NOMO-1 (cell line): ENCODE data around the gene WNT10A.
A peak's percentile ranks its signal among the peaks of the same experiment; 100 is the strongest.
"Not testable (repeated sequence)": the region's sequence is repeated elsewhere in the genome, so short reads cannot be mapped to it uniquely, and the experiment has no call there.

ENCODE experiments used
- DNase-seq, 2 experiments: peaks; one replicate each; lab custom pipeline; 2025; ENCODE audit not compliant: unreplicated experiment in 2 of 2; lab: John Stamatoyannopoulos, UW

Gene WNT10A

DNA sequence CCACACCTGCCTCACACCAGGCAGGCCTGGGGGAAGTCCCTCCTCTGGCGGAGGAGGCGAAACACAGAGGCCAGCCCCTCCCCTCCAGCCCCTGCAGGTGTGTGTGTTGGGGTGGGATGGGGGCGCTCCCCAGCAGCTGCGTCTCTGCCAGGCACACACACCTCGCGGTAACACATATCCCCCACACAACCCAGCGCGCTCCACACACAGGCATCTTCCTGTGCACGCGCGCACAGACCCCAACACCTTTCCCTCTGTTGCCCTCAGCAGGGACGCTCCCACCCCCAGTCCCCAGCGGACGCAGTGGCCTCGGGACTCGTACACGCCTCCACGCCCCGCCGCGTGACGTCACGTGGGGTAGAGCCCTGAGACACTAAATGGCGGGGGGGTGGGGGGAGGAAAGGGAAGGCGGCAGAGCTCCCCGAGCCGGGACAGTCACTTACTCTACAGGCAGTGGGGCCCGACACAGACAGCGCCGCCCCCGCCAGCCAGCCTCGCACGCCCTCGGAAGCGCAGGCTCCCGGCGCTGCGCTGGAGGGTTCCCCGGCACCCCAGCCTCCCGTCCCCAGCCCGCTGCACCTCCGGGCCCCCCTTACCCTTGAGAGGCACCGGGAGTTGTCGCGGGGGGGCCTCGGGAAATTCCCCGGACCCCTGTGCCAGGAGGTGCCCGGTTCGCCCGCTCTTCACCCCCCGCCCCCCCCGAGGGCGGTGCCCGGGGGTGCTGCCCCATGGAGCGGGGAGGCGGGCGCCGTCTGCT lies at the start of gene WNT10A:
WNT10A (plus strand) TSS at position 751 of the 757 bp plus-strand sequence. CDS start 144 bp downstream, outside the sequence.
- no peak for DNase-seq

DNA sequence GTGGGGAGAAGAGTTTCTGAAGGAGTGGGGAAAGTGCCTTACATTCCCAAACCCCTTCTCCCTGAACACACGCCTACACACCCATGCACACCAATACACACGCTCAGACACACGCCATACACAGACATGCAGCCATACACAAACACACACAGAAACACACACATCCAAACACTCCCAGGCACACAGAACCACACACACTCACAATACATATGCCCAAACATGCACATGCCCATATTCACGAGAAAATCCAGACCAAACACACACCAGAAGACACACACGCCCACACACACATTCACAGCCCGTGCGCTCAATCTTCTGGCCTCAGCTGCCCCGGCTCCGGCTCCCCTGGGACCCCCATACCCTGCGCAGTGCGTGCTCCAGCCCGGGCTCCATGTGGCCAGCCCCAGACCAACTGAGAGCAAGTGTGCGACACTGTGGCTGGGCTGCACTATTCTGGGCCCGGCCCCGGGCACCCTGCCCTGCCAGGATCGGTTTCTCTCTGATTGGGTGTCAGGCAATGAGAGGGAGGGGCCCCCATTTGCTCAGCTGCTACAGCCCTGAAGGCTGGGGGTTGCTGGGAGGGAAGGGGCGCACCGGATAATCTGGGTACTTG lies 49.2 kb upstream of the WNT10A start, which contains the start of gene PRKAG3:
PRKAG3 (minus strand) TSS at position 426 of the 613 bp plus-strand sequence.
- DNase-seq: no peak

GRCh38 chr2:218832081-218832480 lies 48.6 kb upstream of the WNT10A start:
- no peak for DNase-seq

DNA sequence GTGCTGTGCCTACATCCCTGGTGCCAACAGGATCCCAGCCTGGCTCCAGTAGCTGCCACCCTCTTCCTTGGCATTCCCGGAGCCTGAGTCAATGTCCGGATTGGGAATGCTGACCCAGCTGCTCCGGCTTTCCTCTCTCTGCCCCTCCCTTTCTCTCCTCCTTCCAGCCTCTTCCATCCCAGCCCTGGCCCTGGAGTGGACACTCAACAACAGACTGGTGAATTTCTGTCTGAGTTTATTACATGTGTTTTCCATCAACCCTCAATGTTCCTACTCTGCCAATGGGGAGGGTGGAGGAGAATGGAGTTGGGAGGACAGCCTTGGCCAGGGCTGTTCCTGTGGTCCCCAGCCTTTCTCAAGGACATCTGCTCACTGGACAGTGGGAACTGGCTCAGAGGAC lies 48.1 kb upstream of the WNT10A start:
- no peak for DNase-seq

GRCh38 chr2:218833023-218833609 lies 47.5 kb upstream of the WNT10A start:
- no peak for DNase-seq

DNA sequence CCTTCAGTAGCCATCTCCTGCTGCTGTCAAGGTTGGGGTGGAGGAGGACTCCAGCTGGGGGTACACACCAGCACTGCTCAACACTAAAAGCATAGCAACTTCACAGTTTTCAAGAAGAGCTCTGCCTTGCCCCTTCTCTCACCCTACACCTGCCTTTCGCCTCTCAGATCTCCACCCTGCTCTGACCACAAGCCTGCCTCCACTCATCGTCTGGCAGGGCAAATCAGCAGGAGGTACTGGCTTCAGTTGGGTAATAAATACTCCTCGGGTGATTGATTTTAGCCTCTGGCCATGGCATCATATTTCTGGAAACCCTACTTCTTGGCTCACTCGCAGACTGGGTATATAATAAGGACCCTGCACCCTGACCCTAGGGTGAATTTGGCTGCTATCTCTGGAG lies 46.0 kb upstream of the WNT10A start:
- no peak for DNase-seq

- DNase-seq: no peak
These were observed 43.2 kb upstream of the WNT10A start for GRCh38 chr2:218837495-218837894.

DNA sequence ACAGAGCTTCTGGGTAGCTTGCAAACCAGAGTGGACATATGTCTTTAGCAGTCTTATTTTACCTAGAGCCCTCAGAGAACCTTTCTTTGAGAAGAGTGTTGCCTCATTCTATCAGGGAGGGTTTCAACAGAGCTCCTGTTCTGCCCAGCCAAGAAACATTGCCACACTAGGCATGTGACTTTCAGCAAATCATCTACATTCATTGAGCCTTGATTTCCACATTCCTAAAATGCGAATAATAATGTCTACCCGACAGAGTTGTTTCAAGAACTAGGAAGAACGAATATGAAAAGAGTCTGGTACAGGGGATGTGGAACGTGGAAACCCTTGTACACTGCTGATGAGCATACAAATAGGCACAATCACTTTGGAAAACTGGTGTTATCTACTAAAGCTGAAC lies 41.2 kb upstream of the WNT10A start:
- DNase-seq: peak; percentile 79 to 89

DNA sequence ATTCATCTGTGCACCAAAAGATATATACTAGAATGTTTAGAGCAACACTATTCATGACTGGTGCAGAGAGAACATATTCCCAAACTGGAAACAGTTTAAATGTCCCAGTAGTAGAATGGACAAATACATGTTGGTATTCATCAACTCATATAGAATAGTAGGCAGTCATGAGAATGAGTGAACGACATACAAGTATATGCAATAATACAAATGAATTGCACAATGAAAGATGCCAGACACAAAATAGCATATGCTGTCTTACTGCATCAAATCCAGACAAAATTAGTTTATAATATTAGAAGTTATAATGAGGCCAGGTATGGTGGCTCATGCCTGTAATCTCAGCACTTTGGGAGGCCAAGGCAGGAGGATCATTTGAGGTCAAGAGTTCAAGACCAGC lies 40.8 kb upstream of the WNT10A start:
- DNase-seq: no peak

DNA sequence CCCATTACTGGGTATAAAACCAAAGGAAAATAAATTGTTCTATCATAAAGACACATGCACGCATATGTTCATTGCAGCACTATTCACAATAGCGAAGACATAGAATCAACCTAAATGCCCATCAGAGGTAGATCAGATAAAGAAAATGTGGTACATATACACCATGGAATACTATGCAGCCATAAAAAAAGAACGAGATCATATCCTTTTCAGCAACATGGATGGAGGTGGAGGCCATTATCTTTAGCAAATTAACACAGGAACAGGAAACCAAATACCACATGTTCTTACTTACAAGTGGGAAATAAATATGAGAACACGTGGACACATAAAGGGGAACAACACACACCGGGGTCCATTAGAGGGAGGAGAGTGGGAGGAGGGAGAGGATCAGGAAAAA lies 36.3 kb upstream of the WNT10A start:
- DNase-seq: not testable (repeated sequence)

DNA sequence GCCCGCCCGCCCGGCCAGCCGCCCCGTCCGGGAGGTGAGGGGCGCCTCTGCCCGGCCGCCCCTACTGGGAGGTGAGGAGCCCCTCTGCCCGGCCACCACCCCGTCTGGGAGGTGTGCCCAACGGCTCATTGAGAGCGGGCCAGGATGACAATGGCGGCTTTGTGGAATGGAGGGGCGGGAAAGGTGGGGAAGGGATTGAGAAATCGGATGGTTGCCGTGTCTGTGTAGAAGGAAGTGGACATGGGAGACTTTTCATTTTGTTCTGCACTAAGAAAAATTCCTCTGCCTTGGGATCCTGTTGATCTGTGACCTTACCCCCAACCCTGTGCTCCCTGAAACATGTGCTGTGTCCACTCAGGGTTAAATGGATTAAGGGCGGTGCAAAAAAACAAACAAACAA lies 33.7 kb upstream of the WNT10A start:
- not testable (repeated sequence) for DNase-seq

GRCh38 chr2:218849721-218850120 lies 30.9 kb upstream of the WNT10A start:
- DNase-seq: no peak

- no peak for DNase-seq
These were observed 29.9 kb upstream of the WNT10A start for GRCh38 chr2:218850796-218851195.

- DNase-seq: no peak
These were observed 29.4 kb upstream of the WNT10A start for GRCh38 chr2:218851286-218851685.

DNA sequence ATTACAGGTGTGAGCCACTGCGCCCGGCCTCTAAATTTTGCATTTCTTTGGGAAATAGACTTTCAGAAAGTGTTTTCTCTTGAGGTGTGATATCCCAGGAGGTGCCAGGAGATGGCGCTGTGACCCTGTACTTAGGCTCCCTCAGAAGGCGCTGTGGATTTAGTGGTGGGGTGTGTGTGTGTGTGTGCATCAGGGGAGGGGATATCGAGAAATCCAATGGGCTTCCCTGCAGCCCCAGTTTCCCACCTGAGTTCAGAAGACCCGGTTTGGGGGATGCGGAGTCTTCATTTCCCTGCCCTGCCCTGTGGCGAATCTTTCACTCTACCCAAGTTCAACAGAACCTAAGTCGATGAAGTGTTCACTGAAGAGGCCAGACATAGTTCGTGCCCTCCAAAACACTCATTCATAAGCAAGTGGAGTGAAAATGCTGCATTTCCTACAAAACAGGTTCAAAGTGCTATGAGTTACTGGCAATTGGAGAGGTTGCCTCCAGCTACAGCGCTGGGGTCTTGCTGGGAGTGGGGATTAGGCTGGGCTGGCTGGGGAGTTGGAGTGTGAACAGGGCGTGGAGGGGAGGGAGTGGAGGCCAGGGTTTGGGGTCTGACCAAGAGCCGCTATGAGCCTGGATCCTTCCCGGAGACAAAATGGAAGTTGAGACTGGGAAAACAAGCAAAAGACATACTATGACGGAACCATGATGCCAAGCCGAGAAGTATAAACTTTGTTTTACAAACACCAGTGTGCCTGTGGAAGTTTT lies 27.6 kb upstream of the WNT10A start:
- DNase-seq: peak; percentile 51 to 87

DNA sequence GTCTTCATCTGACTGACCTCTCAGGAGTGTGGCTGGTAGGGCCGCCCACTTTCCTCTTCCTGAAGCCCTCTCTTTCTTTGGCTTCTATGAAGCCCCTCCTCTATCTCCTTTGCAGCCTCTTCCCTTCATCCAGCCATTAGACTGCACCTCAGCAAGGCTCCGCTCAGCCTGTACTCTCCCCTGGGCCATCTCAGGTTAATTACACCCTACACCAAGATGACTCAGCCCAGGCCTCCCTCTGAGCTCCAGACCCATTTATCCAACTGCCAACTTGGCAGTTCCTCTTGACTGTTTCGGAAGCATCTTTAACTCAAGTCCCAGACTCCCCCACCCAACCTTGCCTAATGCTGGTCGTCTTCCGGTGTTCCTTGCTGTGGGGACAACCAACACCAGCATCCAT lies 26.9 kb upstream of the WNT10A start:
- peak; percentile 75 to 86 for DNase-seq

DNA sequence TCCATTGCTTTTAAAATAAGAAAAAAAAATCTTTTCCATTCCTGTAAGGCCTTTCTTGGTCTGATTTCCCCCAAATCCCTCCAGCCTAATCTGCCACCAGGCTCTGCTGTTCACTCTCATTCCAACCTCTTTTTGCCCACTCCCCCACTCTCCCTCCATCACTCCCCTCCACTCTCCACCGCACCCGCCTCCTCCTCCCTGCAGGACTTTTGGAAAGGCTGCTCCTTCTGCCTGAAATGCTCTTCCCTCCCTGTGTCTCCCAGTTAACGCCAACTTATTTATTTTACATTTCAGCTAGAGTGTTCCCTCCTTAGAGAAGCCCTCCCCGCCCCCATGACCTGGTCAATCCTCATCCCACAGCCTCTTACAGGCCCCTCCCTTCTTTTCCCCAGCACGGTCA lies 25.8 kb upstream of the WNT10A start:
- DNase-seq: no peak

DNA sequence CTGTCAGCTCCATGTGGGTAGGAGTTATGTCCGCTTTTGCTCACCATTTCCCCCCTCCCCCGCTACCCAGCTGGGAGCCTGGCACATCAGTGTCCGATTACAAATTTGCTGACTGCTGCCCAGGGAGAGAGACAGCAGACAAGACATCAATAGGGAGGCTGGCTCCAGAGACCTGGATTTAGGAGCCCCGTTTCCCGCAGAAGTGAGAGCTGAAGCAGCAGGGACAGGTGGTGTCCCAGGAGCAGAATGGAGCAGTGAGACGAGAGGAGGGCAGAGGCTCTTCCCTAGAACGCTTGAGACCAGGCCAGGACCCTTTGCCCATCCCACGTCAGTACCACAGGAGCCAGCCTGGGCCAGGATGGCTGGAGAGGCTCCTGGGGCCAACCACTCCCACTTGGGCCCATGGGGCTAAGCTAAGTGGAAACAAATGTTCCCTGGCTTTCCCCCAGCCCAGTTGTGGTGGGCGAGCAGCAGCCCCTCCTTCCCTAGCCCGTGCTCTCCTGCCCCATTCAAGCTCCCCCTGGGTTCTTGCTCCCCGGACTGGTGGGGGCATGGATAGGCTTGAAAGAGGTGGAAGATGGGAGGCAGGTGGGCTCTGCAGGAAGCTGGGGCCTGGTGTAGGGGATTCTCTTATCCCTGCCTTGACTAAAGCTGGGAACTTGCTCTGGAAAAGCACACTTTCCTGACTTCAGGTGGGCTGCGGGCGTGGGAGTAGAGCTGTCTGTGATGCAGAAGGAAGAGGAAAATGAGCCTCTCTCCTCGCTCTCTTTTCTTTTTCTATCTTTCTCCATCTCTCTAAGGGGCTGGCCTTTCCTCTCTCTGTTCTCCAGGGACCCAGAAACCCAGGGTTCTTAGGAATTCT lies 25.1 kb upstream of the WNT10A start:
- no peak for DNase-seq

- DNase-seq: no peak
These were observed 24.3 kb upstream of the WNT10A start for GRCh38 chr2:218856167-218856895.

GRCh38 chr2:218856896-218857243 lies 23.8 kb upstream of the WNT10A start:
- DNase-seq: no peak
